Astrocyte (in vitro differentiated cells and primary cell): ENCODE data around the gene INPP4B.

Experiments
- EZH2 ChIP-seq: IDR thresholded peaks from 2 replicates; pipeline ENCODE4 v1.6.1; 2012; ENCODE audit warnings: mild to moderate bottlenecking, low read length, inconsistent platforms; ENCODE audit not compliant: insufficient read depth
- TF ChIP-seq, protein P1 (sequence below): IDR thresholded peaks from 2 replicates; pipeline ENCODE4 v1.5.1; 2011; ENCODE audit warnings: low read depth, mild to moderate bottlenecking, inconsistent platforms, low read length, moderate library complexity; ENCODE audit not compliant: insufficient read depth

DNA sequence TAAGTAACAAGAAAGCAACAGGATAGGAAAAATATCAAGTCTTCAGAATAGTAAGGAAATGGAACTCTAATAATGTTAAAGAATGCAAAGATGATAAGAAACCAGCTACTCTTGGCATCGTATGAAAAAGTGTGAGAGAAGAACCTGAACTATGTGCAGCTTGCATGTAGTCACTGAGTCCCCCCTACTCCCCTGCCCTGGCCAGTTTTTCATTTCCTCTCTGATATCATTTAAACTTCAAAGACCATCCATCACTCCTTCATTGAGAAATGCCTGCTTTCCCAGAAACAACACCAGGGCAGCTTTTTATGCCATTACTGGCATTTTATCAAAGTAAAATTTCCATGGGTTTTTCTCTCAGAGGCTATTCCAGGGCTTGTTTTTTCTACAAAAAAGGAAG is 28.1 kb downstream of the INPP4B start:
- TF ChIP-seq, protein P1, sequence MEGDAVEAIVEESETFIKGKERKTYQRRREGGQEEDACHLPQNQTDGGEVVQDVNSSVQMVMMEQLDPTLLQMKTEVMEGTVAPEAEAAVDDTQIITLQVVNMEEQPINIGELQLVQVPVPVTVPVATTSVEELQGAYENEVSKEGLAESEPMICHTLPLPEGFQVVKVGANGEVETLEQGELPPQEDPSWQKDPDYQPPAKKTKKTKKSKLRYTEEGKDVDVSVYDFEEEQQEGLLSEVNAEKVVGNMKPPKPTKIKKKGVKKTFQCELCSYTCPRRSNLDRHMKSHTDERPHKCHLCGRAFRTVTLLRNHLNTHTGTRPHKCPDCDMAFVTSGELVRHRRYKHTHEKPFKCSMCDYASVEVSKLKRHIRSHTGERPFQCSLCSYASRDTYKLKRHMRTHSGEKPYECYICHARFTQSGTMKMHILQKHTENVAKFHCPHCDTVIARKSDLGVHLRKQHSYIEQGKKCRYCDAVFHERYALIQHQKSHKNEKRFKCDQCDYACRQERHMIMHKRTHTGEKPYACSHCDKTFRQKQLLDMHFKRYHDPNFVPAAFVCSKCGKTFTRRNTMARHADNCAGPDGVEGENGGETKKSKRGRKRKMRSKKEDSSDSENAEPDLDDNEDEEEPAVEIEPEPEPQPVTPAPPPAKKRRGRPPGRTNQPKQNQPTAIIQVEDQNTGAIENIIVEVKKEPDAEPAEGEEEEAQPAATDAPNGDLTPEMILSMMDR: no peak
- no peak for TF ChIP-seq EZH2
